PC-3 (cell line): ENCODE data around the gene LSG1.

Experiments used
- CTCF ChIP-seq: fragments of 300-600 bp; sonication (generic); conservative IDR thresholded peaks from 2 replicates; pipeline ENCODE4 v1.5.1; 2017; ENCODE audit warnings: antibody characterized with exemption, low read depth, mild to moderate bottlenecking, low read length
- EZH2 ChIP-seq: fragments of 300-600 bp; sonication (generic); IDR thresholded peaks from one replicate; pipeline ENCODE4 v1.6.1; 2017; ENCODE audit warnings: antibody characterized with exemption, mild to moderate bottlenecking, low read length; ENCODE audit not compliant: unreplicated experiment

- TF ChIP-seq CTCF (no peak), EZH2 (no peak)
Measured at GRCh38 chr3:194622621-194623340, 49.2 kb downstream of the LSG1 start.
